Psoas muscle (tissue), 8 donors: Measurements from ENCODE around the gene BRK1. TPM values are rescaled to one million over a fixed set of nuclear protein-coding genes. Genes with fewer than 3 reads are reported as not detected.
A peak's percentile ranks its signal among the peaks of the same experiment; 100 is the strongest.
"Not testable (repeated sequence)": the region's sequence is repeated elsewhere in the genome, so short reads cannot be mapped to it uniquely, and the experiment has no call there.

ENCODE experiments used
- ATAC-seq, 4 donors: fragments of 200-7000 bp; cut with Tn5 transposase; one replicate each; pipeline ENCODE4 v1.9.1; 2020; ENCODE audit warnings: moderate library complexity in 3 of 4, mild to moderate bottlenecking in 2 of 4
- DNase-seq, 2 donors: peaks; one replicate each; pipeline ENCODE4 v3.0.0-alpha.2; 2020
- H3K27ac ChIP-seq: fragments of 200-600 bp; one replicate; pipeline ENCODE4 v1.8.0; 2022
- H3K27me3 ChIP-seq, 3 donors: fragments of 200-600 bp in 1 of 3; one replicate each; pipeline versions ENCODE4 v1.6.1 to v1.8.0; 2013 to 2022; ENCODE audit warnings: low read length in 2 of 3, mild to moderate bottlenecking in 2 of 3, moderate library complexity in 1 of 3; ENCODE audit not compliant: insufficient read depth in 3 of 3
- H3K36me3 ChIP-seq, 2 donors: fragments of 200-600 bp in 1 of 2; one replicate each; pipeline versions ENCODE4 v1.6.1 to v1.8.0; 2013 to 2022; ENCODE audit warnings: low read depth in 1 of 2, mild to moderate bottlenecking in 1 of 2, moderate library complexity in 1 of 2; ENCODE audit not compliant: insufficient read depth in 1 of 2
- H3K4me1 ChIP-seq: fragments of 200-600 bp; one replicate; pipeline ENCODE4 v1.8.0; 2022
- H3K4me3 ChIP-seq: fragments of 200-600 bp; one replicate; pipeline ENCODE4 v1.8.0; 2022; ENCODE audit warnings: mild to moderate bottlenecking
- H3K9me3 ChIP-seq: fragments of 200-600 bp; one replicate; pipeline ENCODE4 v1.8.0; 2022
- CTCF ChIP-seq: fragments of 200-600 bp; IDR thresholded peaks from one replicate; pipeline ENCODE4 v1.8.0; 2022; ENCODE audit warnings: antibody characterized with exemption
- WGBS, 3 donors: extraction: QIAGEN DNeasy Blood & Tissue Kit; methylation state at CpG; one replicate each; pipeline versions ENCODE4 v1.1.6 to v1.1.7; 2013; 5-methylcytosine and 5-hydroxymethylcytosine counted together
- intact Hi-C, 2 donors: fragments of 100-400 bp; cut with DNase I; formaldehyde crosslinking; loops; one replicate each; pipeline versions ENCODE4 v1.11.0 to v1.14.2; 2022
- polyA plus RNA-seq, 3 donors: library from polyadenylated mRNA; stranded (reverse); fragments of 200-250 nt; gene quantifications; one replicate each; pipeline ENCODE4 v1.2.3, GENCODE V29; 2013
- total RNA-seq, 4 donors: library from RNA; stranded (reverse); fragmentation: NEBNext Ultra II Directional in 2 of 4; extraction: Animal tissue kit (Norgen Biotek cat#: 25700) in 2 of 4; gene quantifications; one replicate each; pipeline versions ENCODE4 v1.2.1 to v1.2.4, GENCODE V29; 2021 to 2023
- donor health status: healthy with polysubstance abuse.
- donor health status: DM: no; HTN: no; CAD: no; lungs with moderate emphysema.
- donor health status: Bipolar disorder and iron deficiency.
- donor health status: healthy.
- donor health status: DM: yes; HTN: yes; CAD: no.
- donor health status: DM: no; HTN: no; CAD: no.
- donor health status: DM: no; HTN: no; CAD: no.
- donor health status: DM: yes; HTN: yes; CAD: no.

The BRK1 gene
- total and polyA plus RNA-seq, 7 donors, result 73.8 to 164 (median 82.7) TPM

- Histone ChIP-seq H3K36me3 (peaks cover 10 to 86% of the 10 kb centered on the region in 2 donors), H3K27ac (no peak overlapping the region), H3K9me3 (no peaks in the 10 kb centered on the region), H3K4me3 (no peak overlapping the region), H3K4me1 (no peaks in the 10 kb centered on the region), H3K27me3 (no peaks in the 10 kb centered on the region)
- ATAC-seq (no peak), DNase-seq (no peak)
- 78 to 87% (median 86%) methylated on average over 6 of the region's 6 CpGs for WGBS, 3 donors
- intact Hi-C loops, result no loop called here
- TF ChIP-seq CTCF, result no peak
Observed at GRCh38 chr3:10150987-10151386, 35.5 kb downstream of the BRK1 start.

GRCh38 chr3:10154335-10155122, 39.1 kb downstream of the BRK1 start:
- Histone ChIP-seq H3K4me3 (no peak overlapping the region), H3K27me3 (no peaks in the 10 kb centered on the region), H3K4me1 (no peaks in the 10 kb centered on the region), H3K27ac (no peak overlapping the region), H3K36me3 (peaks cover 6 to 58% of the 10 kb centered on the region in 2 donors), H3K9me3 (no peaks in the 10 kb centered on the region)
- WGBS, 3 donors, result 85 to 90% (median 89%) methylated on average over 14 of the region's 14 CpGs
- DNase-seq, result no peak
- ATAC-seq, result no peak
- intact Hi-C loops, result no loop called here
- no peak for TF ChIP-seq CTCF

GRCh38 chr3:10155123-10155472, 39.6 kb downstream of the BRK1 start:
- no peak for TF ChIP-seq CTCF
- Histone ChIP-seq H3K36me3 (peaks cover 4 to 52% of the 10 kb centered on the region in 2 donors), H3K27ac (no peak overlapping the region)

GRCh38 chr3:10155658-10156057, 40.2 kb downstream of the BRK1 start:
- H3K27me3 ChIP-seq, result no peaks in the 10 kb centered on the region
- peaks cover 2 to 47% of the 10 kb centered on the region in 2 donors for H3K36me3 ChIP-seq
- no peaks in the 10 kb centered on the region for H3K4me1 ChIP-seq
- no peak overlapping the region for H3K4me3 ChIP-seq
- no peaks in the 10 kb centered on the region for H3K9me3 ChIP-seq
- intact Hi-C loops, result no loop called here
- no peak overlapping the region for H3K27ac ChIP-seq
- no peak for DNase-seq
- 93 to 95% (median 94%) methylated on average over 4 of the region's 4 CpGs for WGBS, 3 donors
- no peak for TF ChIP-seq CTCF
- ATAC-seq, result no peak

More at GRCh38 chr3:10155123-10155472, 39.6 kb downstream of the BRK1 start:
- ATAC-seq, result peak in 1 of 4 donors; percentile 15
- Histone ChIP-seq H3K4me1 (no peaks in the 10 kb centered on the region), H3K4me3 (no peak overlapping the region), H3K27me3 (no peaks in the 10 kb centered on the region), H3K9me3 (no peaks in the 10 kb centered on the region)
- DNase-seq, result no peak
- intact Hi-C loops, result no loop called here
- WGBS, 3 donors, result 85 to 90% (median 85%) methylated on average over 4 of the region's 4 CpGs

- TF ChIP-seq CTCF, result no peak
- Histone ChIP-seq H3K4me3 (no peak overlapping the region), H3K27ac (no peak overlapping the region), H3K27me3 (no peaks in the 10 kb centered on the region), H3K36me3 (peaks cover 2 to 33% of the 10 kb centered on the region in 2 donors), H3K4me1 (no peaks in the 10 kb centered on the region), H3K9me3 (no peaks in the 10 kb centered on the region)
- intact Hi-C loops, result no loop called here
- ATAC-seq (no peak), DNase-seq (no peak)
- 28 to 40% (median 34%) methylated on average over 4 of the region's 4 CpGs for WGBS, 3 donors
Observed at GRCh38 chr3:10157031-10157430, 41.6 kb downstream of the BRK1 start.

- H3K9me3 ChIP-seq, H3K4me3 ChIP-seq, DNase-seq, H3K27ac ChIP-seq, intact Hi-C loops, H3K4me1 ChIP-seq, ATAC-seq, H3K27me3 ChIP-seq: not testable (repeated sequence)
- WGBS, 3 donors, result 94 to 99% (median 99%) methylated on average over 6 of the region's 6 CpGs
- H3K36me3 ChIP-seq, result peaks cover 2 to 18% of the 10 kb centered on the region in 2 donors
Observed at GRCh38 chr3:10158555-10158954, 43.1 kb downstream of the BRK1 start.
